Tibial nerve (tissue), 4 donors: ENCODE measurements around the gene PXN. TPM values are rescaled to one million over a fixed set of nuclear protein-coding genes. Genes with fewer than 3 reads are reported as not detected.

Experiments used
- DNase-seq, 2 donors: peaks; one replicate each; pipeline ENCODE4 v3.0.0-alpha.2; 2019; ENCODE audit warnings: low spot score in 2 of 2
- H3K27ac ChIP-seq, 4 donors: fragments of 200-600 bp; sonication (generic) in 3 of 4; one replicate each; pipeline ENCODE4 v1.5.1; 2017 to 2019; ENCODE audit warnings: mild to moderate bottlenecking in 1 of 4
- H3K27me3 ChIP-seq, 2 donors: fragments of 200-600 bp; sonication (generic) in 1 of 2; one replicate each; pipeline versions ENCODE4 v1.5.1 to v1.6.0; 2017 to 2019
- H3K36me3 ChIP-seq, 3 donors: fragments of 200-600 bp; sonication (generic); one replicate each; pipeline ENCODE4 v1.5.1; 2018 to 2019
- H3K4me1 ChIP-seq, 4 donors: fragments of 200-600 bp; sonication (generic) in 3 of 4; one replicate each; pipeline ENCODE4 v1.5.1; 2017 to 2019
- H3K4me3 ChIP-seq, 4 donors: fragments of 200-600 bp; sonication (generic) in 3 of 4; one replicate each; pipeline ENCODE4 v1.5.1; 2017 to 2019; ENCODE audit warnings: mild to moderate bottlenecking in 1 of 4, moderate library complexity in 1 of 4
- H3K9me3 ChIP-seq, 4 donors: fragments of 200-600 bp; sonication (generic) in 3 of 4; one replicate each; pipeline ENCODE4 v1.5.1; 2017 to 2019
- EP300 ChIP-seq, 2 donors: sonication (generic); formaldehyde crosslinking; IDR thresholded peaks; one replicate each; pipeline ENCODE4 v1.6.1; 2017; ENCODE audit warnings: antibody characterized with exemption in 2 of 2, mild to moderate bottlenecking in 1 of 2
- POLR2A ChIP-seq, 2 donors: fragments of 450-650 bp; IDR thresholded peaks; one replicate each; pipeline ENCODE4 v1.6.1; 2017; ENCODE audit warnings: antibody characterized with exemption in 2 of 2, mild to moderate bottlenecking in 2 of 2, moderate library complexity in 2 of 2
- WGBS, 2 donors: methylation state at CpG; one replicate each; pipeline ENCODE4 v1.1.5; 2018; 5-methylcytosine and 5-hydroxymethylcytosine counted together
- total RNA-seq, 4 donors: library from RNA; depleted of rRNA; stranded (reverse); fragments of >200 nt; gene quantifications; one replicate each; pipeline ENCODE4 v1.1.0, GENCODE V29; 2016
- TF ChIP-seq, protein P1 (sequence below), 5 experiments: fragments of 200-600 bp in 3 of 5; fragments of 450-650 bp in 2 of 5; sonication (generic) in 3 of 5; IDR thresholded peaks; one replicate each; pipeline ENCODE4 v1.5.1; 2016 to 2019; ENCODE audit warnings: antibody characterized with exemption in 5 of 5, mild to moderate bottlenecking in 3 of 5, moderate library complexity in 2 of 5

PXN gene
- total RNA-seq, 4 donors from 2014 or later, result 217 to 428 (median 330) TPM

DNA sequence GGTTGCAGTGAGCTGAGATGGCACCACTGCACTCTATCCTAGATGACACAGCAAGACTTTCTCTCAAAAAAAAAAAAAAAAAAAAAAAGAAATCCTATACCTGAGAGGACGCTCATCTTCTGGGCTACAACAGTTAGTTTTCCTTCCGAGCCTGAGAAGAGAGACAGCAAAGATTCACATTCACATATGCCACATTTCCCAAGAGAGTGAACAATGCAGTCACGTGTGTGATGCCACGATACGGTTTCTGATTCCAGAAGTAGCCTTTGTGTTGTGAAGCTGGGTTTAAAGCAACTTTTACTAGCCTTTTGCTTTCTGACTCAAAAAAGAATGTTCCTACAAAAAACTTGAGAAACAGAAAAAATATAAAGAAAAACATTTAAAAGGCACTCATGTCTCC, 90.5 kb downstream of the PXN start:
- 83 to 85% methylated on average over 5 of the region's 5 CpGs for WGBS, 2 donors
- DNase-seq, result no peak
- no peaks in the 10 kb centered on the region for H3K27me3 ChIP-seq
- H3K9me3 ChIP-seq, result no peaks in the 10 kb centered on the region
- H3K4me1 ChIP-seq, result no peaks in the 10 kb centered on the region
- TF ChIP-seq, protein P1, sequence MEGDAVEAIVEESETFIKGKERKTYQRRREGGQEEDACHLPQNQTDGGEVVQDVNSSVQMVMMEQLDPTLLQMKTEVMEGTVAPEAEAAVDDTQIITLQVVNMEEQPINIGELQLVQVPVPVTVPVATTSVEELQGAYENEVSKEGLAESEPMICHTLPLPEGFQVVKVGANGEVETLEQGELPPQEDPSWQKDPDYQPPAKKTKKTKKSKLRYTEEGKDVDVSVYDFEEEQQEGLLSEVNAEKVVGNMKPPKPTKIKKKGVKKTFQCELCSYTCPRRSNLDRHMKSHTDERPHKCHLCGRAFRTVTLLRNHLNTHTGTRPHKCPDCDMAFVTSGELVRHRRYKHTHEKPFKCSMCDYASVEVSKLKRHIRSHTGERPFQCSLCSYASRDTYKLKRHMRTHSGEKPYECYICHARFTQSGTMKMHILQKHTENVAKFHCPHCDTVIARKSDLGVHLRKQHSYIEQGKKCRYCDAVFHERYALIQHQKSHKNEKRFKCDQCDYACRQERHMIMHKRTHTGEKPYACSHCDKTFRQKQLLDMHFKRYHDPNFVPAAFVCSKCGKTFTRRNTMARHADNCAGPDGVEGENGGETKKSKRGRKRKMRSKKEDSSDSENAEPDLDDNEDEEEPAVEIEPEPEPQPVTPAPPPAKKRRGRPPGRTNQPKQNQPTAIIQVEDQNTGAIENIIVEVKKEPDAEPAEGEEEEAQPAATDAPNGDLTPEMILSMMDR (IDR thresholded peaks at IDR 0.05), result no peak
- TF ChIP-seq POLR2A (IDR thresholded peaks at IDR 0.05), result no peak
- no peak for TF ChIP-seq EP300 (IDR thresholded peaks at IDR 0.05)
- no peak overlapping the region for H3K27ac ChIP-seq
- peaks cover 9 to 100% (median 55%) of the 10 kb centered on the region in 3 donors for H3K36me3 ChIP-seq
- no peak overlapping the region for H3K4me3 ChIP-seq

DNA sequence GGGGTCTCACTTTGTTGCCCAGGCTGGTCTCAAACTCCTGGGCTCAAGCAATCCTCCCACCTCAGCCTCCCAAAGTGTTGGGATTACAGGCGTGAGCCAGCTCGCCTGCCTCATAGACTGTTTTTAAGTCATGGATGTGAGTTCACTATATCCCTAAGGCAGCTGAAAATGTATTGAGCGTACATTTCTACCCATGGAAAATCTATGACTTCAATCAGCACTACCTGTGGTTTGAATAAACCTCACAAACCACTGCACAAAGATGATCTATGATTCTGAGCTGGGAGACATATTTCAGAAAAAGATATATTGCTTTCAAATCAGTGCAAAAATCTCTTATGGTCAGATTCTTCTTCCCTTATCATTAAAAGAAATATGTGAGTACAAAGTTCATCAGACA, 93.5 kb downstream of the PXN start:
- Histone ChIP-seq H3K9me3 (no peaks in the 10 kb centered on the region), H3K27ac (no peak overlapping the region), H3K4me3 (no peak overlapping the region), H3K4me1 (no peaks in the 10 kb centered on the region), H3K27me3 (no peaks in the 10 kb centered on the region), H3K36me3 (peaks cover 9 to 100% (median 49%) of the 10 kb centered on the region in 3 donors)
- TF ChIP-seq POLR2A (IDR thresholded peaks at IDR 0.05) (no peak), EP300 (IDR thresholded peaks at IDR 0.05) (no peak)
- TF ChIP-seq, protein P1 (IDR thresholded peaks at IDR 0.05), result no peak
- 94 to 98% methylated on average over 3 of the region's 3 CpGs for WGBS, 2 donors
- no peak for DNase-seq

DNA sequence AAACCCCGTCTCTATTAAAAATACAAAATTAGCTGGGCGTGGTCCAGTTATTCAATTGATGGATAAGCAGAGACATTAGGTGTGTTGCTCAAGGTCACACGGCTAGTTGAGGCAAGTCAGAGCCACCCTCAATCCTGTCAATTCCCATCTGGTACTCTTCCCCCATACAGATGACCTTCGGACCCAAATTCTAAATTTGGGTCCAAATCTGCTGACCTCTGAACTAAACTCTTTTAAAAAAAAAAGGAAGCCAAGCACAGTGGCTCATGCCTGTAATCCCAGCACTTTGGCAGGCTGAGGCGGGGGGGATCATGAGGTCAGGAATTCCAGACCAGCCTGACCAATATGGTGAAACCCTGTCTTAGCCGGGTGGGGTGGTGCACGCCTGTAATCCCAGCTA, 94.9 kb downstream of the PXN start:
- Histone ChIP-seq H3K36me3 (peaks cover 9 to 100% (median 37%) of the 10 kb centered on the region in 3 donors), H3K4me1 (no peaks in the 10 kb centered on the region), H3K27me3 (no peaks in the 10 kb centered on the region), H3K9me3 (no peaks in the 10 kb centered on the region), H3K4me3 (no peak overlapping the region), H3K27ac (no peak overlapping the region)
- no peak for TF ChIP-seq EP300 (IDR thresholded peaks at IDR 0.05)
- TF ChIP-seq POLR2A (IDR thresholded peaks at IDR 0.05), result no peak
- TF ChIP-seq, protein P1 (IDR thresholded peaks at IDR 0.05), result no peak
- WGBS, 2 donors, result 93 to 95% methylated on average over 7 of the region's 7 CpGs
- DNase-seq, result no peak

GRCh38 chr12:120169946-120170345, 95.6 kb downstream of the PXN start:
- DNase-seq, result no peak
- WGBS, 2 donors, result 96 to 100% methylated on average over 2 of the region's 2 CpGs
- peaks cover 7 to 100% (median 33%) of the 10 kb centered on the region in 3 donors for H3K36me3 ChIP-seq
- no peaks in the 10 kb centered on the region for H3K9me3 ChIP-seq
- H3K27ac ChIP-seq, result no peak overlapping the region
- TF ChIP-seq POLR2A (IDR thresholded peaks at IDR 0.05) (no peak), EP300 (IDR thresholded peaks at IDR 0.05) (no peak)
- TF ChIP-seq, protein P1 (IDR thresholded peaks at IDR 0.05), result no peak
- no peaks in the 10 kb centered on the region for H3K27me3 ChIP-seq
- H3K4me3 ChIP-seq, result no peak overlapping the region
- H3K4me1 ChIP-seq, result no peaks in the 10 kb centered on the region

GRCh38 chr12:120168337-120168736, 97.2 kb downstream of the PXN start:
- no peaks in the 10 kb centered on the region for H3K27me3 ChIP-seq
- no peak for DNase-seq
- H3K27ac ChIP-seq, result no peak overlapping the region
- H3K4me3 ChIP-seq, result no peak overlapping the region
- H3K36me3 ChIP-seq, result peaks cover 2 to 97% (median 31%) of the 10 kb centered on the region in 3 donors
- TF ChIP-seq, protein P1 (IDR thresholded peaks at IDR 0.05), result no peak
- TF ChIP-seq POLR2A (IDR thresholded peaks at IDR 0.05), result no peak
- no peak for TF ChIP-seq EP300 (IDR thresholded peaks at IDR 0.05)
- no peaks in the 10 kb centered on the region for H3K9me3 ChIP-seq
- H3K4me1 ChIP-seq, result no peaks in the 10 kb centered on the region
- WGBS, 2 donors, result 94 to 96% methylated on average over 4 of the region's 4 CpGs
